ENCODE data around the gene IGSF11. TPM values are rescaled to one million over a fixed set of nuclear protein-coding genes. Genes with fewer than 3 reads are reported as not detected.

IGSF11 gene
- total and polyA plus RNA-seq, 10 donors: 0.05 to 1.1 (median 0.31) TPM; not detected in 4

DNA sequence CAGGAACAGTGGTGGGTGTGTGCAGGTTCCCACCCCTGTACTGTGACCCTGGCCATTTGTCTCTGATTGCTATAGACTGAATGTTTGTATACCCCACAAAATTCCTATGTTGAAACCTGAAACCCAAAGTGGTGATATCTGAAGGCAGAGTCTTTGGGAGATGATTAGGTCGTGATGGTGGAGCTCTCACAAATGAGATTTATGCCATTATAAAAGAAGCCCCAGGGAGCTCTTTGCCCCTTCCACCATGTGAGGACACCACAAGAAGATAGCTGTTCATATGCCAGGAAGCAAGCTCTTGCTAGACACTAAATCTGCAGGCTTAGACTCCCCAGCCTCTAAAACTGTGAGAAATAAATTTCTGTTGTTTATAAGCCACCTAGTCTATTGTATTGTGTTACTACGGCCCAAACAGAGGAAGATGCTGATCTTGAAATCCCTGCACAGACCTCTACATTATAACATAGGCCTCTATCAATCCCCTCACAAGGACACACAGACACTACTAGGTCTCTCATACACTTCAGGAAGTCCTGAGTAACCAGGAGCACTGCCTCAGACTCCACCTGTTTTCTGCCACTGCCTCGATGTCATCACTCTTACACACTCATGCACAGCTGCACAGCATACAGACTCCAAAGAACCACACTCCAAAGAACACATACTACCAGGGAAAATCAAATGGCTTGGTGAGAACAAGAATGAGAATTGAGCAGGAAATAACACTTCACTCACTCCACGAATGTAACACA lies 14.7 kb downstream of the IGSF11 start:
- no peak for DNase-seq
- H3K4me3 ChIP-seq: no peak overlapping the region
- H3K36me3 ChIP-seq: no peaks in the 10 kb centered on the region
- H3K4me1 ChIP-seq: no peaks in the 10 kb centered on the region
- intact Hi-C loops (cut with DNase I; ENCODE audit: low total_unique reads): no loop called here
- no peak overlapping the region for H3K27ac ChIP-seq
- TF ChIP-seq, protein P1, sequence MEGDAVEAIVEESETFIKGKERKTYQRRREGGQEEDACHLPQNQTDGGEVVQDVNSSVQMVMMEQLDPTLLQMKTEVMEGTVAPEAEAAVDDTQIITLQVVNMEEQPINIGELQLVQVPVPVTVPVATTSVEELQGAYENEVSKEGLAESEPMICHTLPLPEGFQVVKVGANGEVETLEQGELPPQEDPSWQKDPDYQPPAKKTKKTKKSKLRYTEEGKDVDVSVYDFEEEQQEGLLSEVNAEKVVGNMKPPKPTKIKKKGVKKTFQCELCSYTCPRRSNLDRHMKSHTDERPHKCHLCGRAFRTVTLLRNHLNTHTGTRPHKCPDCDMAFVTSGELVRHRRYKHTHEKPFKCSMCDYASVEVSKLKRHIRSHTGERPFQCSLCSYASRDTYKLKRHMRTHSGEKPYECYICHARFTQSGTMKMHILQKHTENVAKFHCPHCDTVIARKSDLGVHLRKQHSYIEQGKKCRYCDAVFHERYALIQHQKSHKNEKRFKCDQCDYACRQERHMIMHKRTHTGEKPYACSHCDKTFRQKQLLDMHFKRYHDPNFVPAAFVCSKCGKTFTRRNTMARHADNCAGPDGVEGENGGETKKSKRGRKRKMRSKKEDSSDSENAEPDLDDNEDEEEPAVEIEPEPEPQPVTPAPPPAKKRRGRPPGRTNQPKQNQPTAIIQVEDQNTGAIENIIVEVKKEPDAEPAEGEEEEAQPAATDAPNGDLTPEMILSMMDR (IDR thresholded peaks at IDR 0.05 in 8 of 11, conservative IDR thresholded peaks at IDR 0.05 in 3 of 11): no peak
- TF ChIP-seq POLR2AphosphoS5 (IDR thresholded peaks at IDR 0.05) (no peak), POLR2A (IDR thresholded peaks at IDR 0.05) (no peak)
- no peaks in the 10 kb centered on the region for H3K9me3 ChIP-seq
- 23 to 55% (median 52%) methylated on average over 4 of the region's 4 CpGs for WGBS, 5 donors
- peaks cover 0 to 4% (median 0%) of the 10 kb centered on the region in 7 donors for H3K27me3 ChIP-seq (replicated peaks in 1 of 7)

- H3K9me3 ChIP-seq: no peaks in the 10 kb centered on the region
- intact Hi-C loops (cut with DNase I; ENCODE audit: low total_unique reads): no loop called here
- WGBS, 5 donors: 81 to 93% (median 87%) methylated on average over 1 of the region's 1 CpG
- no peak for DNase-seq
- no peaks in the 10 kb centered on the region for H3K36me3 ChIP-seq
- no peak overlapping the region for H3K4me3 ChIP-seq
- H3K4me1 ChIP-seq: no peaks in the 10 kb centered on the region
- TF ChIP-seq, protein P1 (IDR thresholded peaks at IDR 0.05 in 8 of 11, conservative IDR thresholded peaks at IDR 0.05 in 3 of 11): no peak
- TF ChIP-seq POLR2AphosphoS5 (IDR thresholded peaks at IDR 0.05) (no peak), POLR2A (IDR thresholded peaks at IDR 0.05) (no peak)
- no peak overlapping the region for H3K27ac ChIP-seq
- H3K27me3 ChIP-seq (replicated peaks in 1 of 7): peaks cover 0 to 4% (median 0%) of the 10 kb centered on the region in 7 donors
These were observed 15.8 kb downstream of the IGSF11 start for GRCh38 chr3:119018690-119019463.

GRCh38 chr3:119015942-119016341 lies 18.7 kb downstream of the IGSF11 start:
- no peaks in the 10 kb centered on the region for H3K4me1 ChIP-seq
- 67 to 73% (median 70%) methylated on average over 2 of the region's 2 CpGs for WGBS, 5 donors
- no peak overlapping the region for H3K4me3 ChIP-seq
- no peak for TF ChIP-seq POLR2AphosphoS5 (IDR thresholded peaks at IDR 0.05)
- TF ChIP-seq, protein P1 (IDR thresholded peaks at IDR 0.05 in 8 of 11, conservative IDR thresholded peaks at IDR 0.05 in 3 of 11): no peak
- TF ChIP-seq POLR2A (IDR thresholded peaks at IDR 0.05): no peak
- no peak overlapping the region for H3K27ac ChIP-seq
- intact Hi-C loops (cut with DNase I; ENCODE audit: low total_unique reads): no loop called here
- DNase-seq: no peak
- H3K36me3 ChIP-seq: no peaks in the 10 kb centered on the region
- no peaks in the 10 kb centered on the region for H3K9me3 ChIP-seq
- H3K27me3 ChIP-seq (replicated peaks in 1 of 7): peaks cover 0 to 4% (median 0%) of the 10 kb centered on the region in 7 donors

DNA sequence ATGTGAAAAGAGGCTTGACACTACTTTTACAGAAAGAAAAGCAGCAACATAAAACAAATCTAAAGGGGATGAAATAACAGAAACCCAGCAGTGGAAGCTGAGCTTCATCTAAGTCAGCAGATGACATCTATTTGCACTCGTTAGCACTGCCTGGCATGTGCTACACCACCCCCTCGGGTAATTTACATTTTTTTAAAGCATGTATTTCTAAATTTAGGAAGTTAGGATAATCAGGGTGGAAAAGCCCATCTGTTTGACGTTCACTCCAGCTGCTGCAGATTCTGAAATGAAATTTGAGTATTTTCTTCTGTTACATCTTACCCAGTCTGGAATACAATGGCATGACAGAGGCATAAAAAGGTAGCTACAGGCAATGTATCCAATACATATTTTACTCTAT lies 20.7 kb downstream of the IGSF11 start:
- no peak for TF ChIP-seq POLR2AphosphoS5 (IDR thresholded peaks at IDR 0.05)
- no peak for TF ChIP-seq POLR2A (IDR thresholded peaks at IDR 0.05)
- TF ChIP-seq, protein P1 (IDR thresholded peaks at IDR 0.05 in 8 of 11, conservative IDR thresholded peaks at IDR 0.05 in 3 of 11): no peak
- DNase-seq: no peak
- H3K27me3 ChIP-seq (replicated peaks in 1 of 7): peaks cover 0 to 4% (median 0%) of the 10 kb centered on the region in 7 donors
- no peak overlapping the region for H3K27ac ChIP-seq
- no peaks in the 10 kb centered on the region for H3K36me3 ChIP-seq
- intact Hi-C loops (cut with DNase I; ENCODE audit: low total_unique reads): no loop called here
- no peak overlapping the region for H3K4me3 ChIP-seq
- 47 to 61% (median 54%) methylated on average over 3 of the region's 3 CpGs for WGBS, 5 donors
- no peaks in the 10 kb centered on the region for H3K4me1 ChIP-seq
- H3K9me3 ChIP-seq: no peaks in the 10 kb centered on the region
